G401 (cell line): ENCODE data around the gene CELF2. TPM values are rescaled to one million over a fixed set of nuclear protein-coding genes. Genes with fewer than 3 reads are reported as not detected.
"Not testable (repeated sequence)": the region's sequence is repeated elsewhere in the genome, so short reads cannot be mapped to it uniquely, and the experiment has no call there.

Source experiments
- DNase-seq: peaks from one replicate; pipeline ENCODE4 v3.0.0-alpha.2; 2015; ENCODE audit warnings: low spot score
- in situ Hi-C: cut with HindIII; loops from 2 replicates; pipeline ENCODE4 v1.10.0; 2016; ENCODE audit warnings: low sequenced_read_pairs, mixed read lengths
- total RNA-seq: library from RNA; depleted of rRNA; stranded (reverse); fragments of >200 nt; shearing (Covaris generic); gene quantifications from 2 replicates; pipeline ENCODE4 v1.2.3, GENCODE V29; 2014

The CELF2 gene
- total RNA-seq, 1 experiment from 2014 or later: 0.51 TPM

GRCh38 chr10:11336722-11337162, 319.1 kb downstream of the CELF2 start:
- no peak for DNase-seq
- in situ Hi-C loops: no loop called here

GRCh38 chr10:11337516-11337915, 319.8 kb downstream of the CELF2 start:
- in situ Hi-C loops: no loop called here
- no peak for DNase-seq

GRCh38 chr10:11338160-11338844, 320.6 kb downstream of the CELF2 start:
- in situ Hi-C loops: no loop called here
- no peak for DNase-seq

GRCh38 chr10:11339013-11339412, 321.3 kb downstream of the CELF2 start:
- no peak for DNase-seq
- in situ Hi-C loops: no loop called here

GRCh38 chr10:11339660-11340059, 322.0 kb downstream of the CELF2 start:
- DNase-seq: no peak
- in situ Hi-C loops: no loop called here

- no peak for DNase-seq
- in situ Hi-C loops: no loop called here
Measured at GRCh38 chr10:11341283-11341960, 323.8 kb downstream of the CELF2 start.

GRCh38 chr10:11344081-11344480, 326.4 kb downstream of the CELF2 start:
- in situ Hi-C loops: no loop called here
- no peak for DNase-seq

- no peak for DNase-seq
- in situ Hi-C loops: no loop called here
Measured at GRCh38 chr10:11344550-11344949, 326.9 kb downstream of the CELF2 start.

- DNase-seq: no peak
- in situ Hi-C loops: no loop called here
Measured at GRCh38 chr10:11345224-11346054, 327.8 kb downstream of the CELF2 start.

GRCh38 chr10:11347580-11347979, 329.9 kb downstream of the CELF2 start:
- DNase-seq, in situ Hi-C loops: not testable (repeated sequence)

GRCh38 chr10:11351801-11352200, 334.1 kb downstream of the CELF2 start:
- no peak for DNase-seq
- in situ Hi-C loops: no loop called here

- DNase-seq: no peak
- in situ Hi-C loops: no loop called here
Measured at GRCh38 chr10:11353006-11353896, 335.6 kb downstream of the CELF2 start.

GRCh38 chr10:11354823-11355222, 337.2 kb downstream of the CELF2 start:
- in situ Hi-C loops: no loop called here
- no peak for DNase-seq

GRCh38 chr10:11355592-11355991, 337.9 kb downstream of the CELF2 start:
- in situ Hi-C loops: no loop called here

GRCh38 chr10:11357439-11357838, 339.8 kb downstream of the CELF2 start:
- in situ Hi-C loops: no loop called here
- no peak for DNase-seq

More at GRCh38 chr10:11355592-11355991, 337.9 kb downstream of the CELF2 start:
- no peak for DNase-seq

GRCh38 chr10:11358011-11358410, 340.3 kb downstream of the CELF2 start:
- no peak for DNase-seq
- in situ Hi-C loops: no loop called here

GRCh38 chr10:11358923-11359575, 341.4 kb downstream of the CELF2 start:
- in situ Hi-C loops: no loop called here
- no peak for DNase-seq

GRCh38 chr10:11359869-11360268, 342.2 kb downstream of the CELF2 start:
- no peak for DNase-seq
- in situ Hi-C loops: no loop called here

- DNase-seq: no peak
- in situ Hi-C loops: no loop called here
Measured at GRCh38 chr10:11363497-11363896, 345.8 kb downstream of the CELF2 start.
